HG03432 (cell line): Measurements from ENCODE around the gene ENOX2.
A peak's percentile ranks its signal among the peaks of the same experiment; 100 is the strongest.

Source experiments
- ATAC-seq: cut with Tn5 transposase; IDR thresholded peaks from one replicate; pipeline ENCODE4 v1.9.1; 2021; ENCODE audit warnings: mild to moderate bottlenecking, moderate library complexity; ENCODE audit not compliant: unreplicated experiment

Gene ENOX2

DNA sequence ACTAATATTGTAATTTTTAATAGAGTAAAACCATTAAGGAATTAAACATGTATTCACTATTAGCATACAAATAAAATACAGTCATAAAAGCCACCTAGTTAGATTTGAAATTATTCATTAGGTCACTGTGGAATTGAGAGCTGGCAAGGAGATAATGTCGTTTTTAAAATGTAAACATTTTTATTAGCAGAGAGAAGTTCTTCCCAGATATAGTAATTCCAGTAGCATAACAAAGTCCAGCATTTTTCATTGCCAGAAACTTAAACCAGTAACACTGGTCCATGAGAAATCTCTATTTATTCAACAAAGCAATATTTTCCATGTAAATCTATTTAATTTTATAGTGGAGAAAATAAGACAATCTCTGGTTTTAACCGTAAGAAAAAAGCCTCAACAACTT lies 17.5 kb downstream of the ENOX2 start:
- no peak for ATAC-seq

DNA sequence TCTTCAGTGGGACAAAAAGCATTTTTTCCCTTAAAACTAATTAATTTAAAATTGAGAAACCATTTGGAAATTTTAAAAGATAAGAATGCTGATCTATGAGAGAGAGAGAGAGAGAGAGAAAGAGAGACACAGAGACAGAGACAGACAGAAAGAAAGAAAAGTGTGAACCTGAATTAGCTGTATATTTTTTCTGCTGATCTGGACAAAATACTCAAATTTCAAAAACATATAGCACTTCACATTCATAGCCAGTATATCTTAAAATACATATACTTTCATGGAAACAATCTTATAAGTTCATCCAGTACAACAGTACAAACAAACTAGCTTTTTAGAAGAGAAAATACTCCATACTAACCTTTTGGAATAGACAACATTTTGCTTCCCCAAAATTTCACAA lies 18.4 kb downstream of the ENOX2 start:
- no peak for ATAC-seq

DNA sequence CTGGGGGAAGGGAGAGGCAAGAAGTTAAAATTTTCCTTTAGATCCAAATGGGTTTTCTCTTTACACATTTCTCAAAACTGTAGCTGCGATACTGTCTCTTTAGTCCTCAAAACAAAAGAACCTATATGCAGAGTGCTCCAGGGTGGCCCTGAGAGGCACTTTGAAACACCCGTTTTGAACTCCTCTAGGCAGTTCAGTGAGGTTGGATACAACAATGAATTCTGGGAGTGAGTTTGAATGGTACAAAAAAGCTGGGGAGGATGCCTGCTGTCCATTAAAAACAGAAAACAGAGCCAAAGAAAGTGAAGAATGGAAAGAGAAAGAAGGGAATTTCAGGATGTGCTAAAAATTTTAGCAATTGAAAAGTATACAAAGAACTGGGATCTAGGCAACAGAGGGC lies 23.1 kb downstream of the ENOX2 start:
- ATAC-seq, result no peak

DNA sequence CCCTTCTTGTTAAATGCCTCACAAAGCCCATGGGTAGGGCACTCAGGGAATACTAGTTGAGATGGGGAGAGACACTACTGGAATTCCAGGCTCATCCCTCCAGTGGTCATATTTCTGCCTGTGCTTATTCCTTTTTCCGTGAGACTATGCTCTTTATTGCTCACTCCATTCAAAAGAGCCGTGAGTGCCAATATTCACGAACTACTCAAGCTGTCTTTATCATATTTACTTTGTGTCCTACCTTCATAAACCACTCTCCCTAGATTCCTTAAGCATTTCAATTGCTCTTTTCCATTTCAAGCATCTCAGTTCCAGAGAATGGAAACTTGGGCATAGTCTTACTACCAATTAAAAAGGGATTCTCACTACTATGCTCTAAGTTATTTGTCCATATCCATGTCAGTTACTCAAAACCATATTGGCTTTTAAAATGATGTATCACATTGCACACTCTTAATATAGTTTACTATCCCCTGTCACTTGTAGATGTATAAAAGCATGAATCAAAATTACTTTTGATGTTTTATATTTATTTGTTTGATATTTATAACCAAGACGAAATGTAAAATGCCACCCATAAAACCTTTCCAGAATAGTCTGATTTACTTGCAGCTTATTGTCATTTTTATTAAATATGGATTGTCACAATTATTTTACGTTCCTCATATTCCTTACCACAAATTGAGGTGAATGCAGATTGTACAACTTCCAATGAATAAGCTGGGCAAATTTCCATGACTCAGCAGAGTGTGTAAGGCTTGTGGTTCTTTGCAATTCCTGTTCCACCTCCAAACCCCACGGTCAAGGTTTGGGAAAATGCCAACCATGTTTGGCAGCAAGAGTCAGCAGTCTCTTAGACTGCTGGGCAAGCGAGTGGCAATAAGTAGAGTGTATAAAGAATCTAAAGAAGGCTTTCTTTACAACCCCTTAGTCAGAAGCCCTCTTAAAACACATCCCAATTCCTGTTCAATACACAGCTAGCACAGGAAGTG lies 24.4 kb downstream of the ENOX2 start:
- ATAC-seq, result no peak

DNA sequence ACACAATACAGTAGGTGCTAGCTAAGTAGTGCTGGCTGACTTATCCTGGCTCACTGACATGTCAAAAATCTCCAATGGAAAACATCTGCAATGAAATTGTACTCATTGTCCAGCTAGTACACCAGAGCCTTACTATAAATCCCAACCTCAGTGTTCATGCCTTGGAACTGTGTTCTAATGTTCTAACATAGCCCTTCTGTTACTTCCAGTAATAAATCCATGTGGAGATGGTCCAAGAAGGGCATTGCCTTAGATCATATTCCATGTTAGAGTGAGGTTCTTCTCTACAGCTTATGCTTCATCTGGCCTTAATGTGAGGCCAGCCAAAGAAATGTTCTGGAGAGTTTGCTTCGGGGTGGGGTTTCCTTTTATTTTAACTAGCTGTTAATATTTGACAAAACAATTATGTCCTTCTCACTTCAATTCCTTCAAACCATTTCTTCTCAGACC lies 25.1 kb downstream of the ENOX2 start:
- no peak for ATAC-seq

DNA sequence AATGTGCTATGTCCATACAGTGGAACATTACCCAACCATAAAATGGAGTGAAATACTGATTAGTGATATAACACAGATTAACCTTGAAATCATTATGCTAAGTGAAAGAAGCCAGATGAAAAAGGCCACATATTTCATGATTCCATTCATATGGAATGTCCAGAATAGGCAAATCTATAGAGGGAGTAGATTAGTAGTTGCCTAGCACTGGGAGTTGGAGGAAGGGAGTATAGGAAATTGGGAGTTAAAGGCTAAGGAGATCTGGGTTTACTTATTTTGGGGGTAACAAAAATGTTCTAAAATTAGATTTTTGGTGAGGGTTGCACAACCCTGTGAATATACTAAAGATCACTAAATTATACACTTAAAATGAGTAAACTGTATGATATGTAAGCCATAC lies 26.8 kb downstream of the ENOX2 start:
- no peak for ATAC-seq

DNA sequence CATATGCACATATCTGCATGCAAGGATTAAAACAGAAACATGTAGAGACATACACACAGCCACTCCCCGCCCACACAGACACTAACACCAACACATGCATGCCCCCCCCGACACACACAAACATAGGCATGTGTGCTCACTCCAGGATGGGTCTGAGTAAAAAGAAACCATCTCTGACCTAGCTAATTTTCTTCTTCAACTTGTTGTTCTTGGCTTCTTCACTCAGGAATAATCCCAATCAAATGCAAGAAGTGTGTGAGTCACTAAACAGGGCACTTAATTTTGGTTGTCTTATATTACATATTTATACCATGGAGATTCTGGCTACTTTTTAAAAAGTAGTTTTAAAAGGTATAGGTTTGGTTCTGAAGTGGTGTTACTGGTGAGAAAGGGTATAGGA lies 28.3 kb downstream of the ENOX2 start:
- no peak for ATAC-seq

DNA sequence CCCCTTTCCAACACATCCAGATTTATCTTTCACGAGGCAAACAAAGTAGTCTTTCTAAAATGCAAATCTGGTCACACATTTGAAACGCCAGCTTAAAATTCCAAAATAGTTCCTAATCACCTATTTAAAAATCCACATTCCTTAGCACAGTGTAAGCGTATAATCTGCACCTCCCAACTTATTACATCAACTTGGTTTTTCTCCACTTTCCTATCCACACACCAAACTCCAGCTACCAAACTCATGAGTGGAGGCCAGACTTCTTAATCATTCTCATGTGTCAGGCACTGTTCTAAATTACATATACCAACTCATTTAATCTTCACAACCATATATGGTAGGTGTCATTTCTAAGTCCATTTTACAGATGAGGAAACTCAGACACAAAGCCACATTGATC lies 33.8 kb downstream of the ENOX2 start:
- no peak for ATAC-seq

DNA sequence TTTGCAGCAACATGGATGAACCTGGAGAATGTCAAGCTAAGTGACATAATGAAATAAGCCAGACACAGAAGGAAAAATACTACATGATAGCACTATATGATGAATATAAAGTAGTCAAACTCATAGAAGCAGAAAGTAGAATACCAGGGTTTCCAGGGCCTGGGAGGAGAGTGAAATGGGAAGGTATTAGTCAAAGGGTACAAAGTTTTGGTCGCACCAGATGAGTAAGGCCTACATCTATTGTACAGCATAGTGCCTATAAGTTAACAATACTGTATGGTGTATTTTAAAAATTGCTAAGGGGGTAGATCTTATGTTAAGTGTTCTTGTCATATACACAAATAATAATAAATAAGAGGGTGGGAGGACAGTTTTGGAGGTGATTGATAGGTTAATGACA lies 41.5 kb downstream of the ENOX2 start:
- ATAC-seq, result no peak

DNA sequence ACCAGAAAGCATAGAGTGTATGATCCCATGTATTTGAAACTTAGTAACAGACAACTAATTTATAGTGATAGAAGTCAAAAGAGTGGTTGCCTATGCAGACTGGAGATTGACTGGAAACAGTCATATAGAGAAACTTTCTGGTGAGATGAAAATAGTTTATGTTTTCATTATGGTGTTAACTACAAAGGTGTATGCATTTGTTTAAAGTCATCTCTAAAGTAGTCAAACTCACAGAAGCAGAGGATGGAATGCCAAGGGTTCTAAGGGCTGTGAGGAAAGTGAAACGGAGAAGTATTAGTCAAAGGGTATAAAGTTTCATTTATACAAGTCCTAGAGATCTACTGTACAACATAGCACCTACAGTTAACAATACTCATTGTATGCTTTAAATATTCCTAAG lies 45.8 kb downstream of the ENOX2 start:
- ATAC-seq, result peak; percentile 99

DNA sequence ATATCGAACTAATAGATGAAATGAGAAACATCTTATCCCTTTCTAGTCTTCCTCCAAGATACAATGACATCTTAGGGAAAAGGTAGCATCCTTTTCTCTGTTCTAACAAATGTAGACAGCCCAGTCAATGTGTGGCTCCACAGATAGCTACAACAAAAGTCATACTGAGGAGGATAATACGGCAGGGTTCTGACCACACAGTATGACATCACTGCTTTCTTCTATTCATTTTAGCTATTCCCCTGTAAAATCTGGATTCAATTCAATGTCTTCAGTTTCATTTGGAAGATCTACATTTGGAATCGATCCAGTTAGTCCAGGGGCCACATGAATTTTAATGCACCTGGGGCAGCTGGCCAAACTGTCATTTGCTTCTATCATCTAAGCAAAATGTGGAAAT lies 51.4 kb downstream of the ENOX2 start:
- ATAC-seq, result no peak

DNA sequence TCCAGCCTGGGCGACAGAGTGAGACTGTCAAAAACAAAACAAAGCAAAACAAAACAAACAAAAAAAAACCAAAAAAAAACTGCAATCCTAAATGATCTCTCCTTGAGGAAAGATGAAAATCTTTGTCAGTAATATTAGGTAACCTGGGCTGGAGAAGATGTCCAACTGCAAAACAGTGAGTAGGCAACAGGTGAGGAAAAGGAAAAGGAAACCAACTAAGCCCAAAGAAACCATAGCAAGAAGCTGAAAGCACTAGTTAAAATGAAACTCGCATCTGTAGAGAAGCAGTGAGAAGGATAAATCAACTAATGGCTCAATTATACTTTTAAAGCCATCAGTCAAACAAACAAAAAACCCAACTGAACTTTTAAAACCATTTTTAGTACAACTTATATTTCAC lies 54.2 kb downstream of the ENOX2 start:
- peak; percentile 84 for ATAC-seq

DNA sequence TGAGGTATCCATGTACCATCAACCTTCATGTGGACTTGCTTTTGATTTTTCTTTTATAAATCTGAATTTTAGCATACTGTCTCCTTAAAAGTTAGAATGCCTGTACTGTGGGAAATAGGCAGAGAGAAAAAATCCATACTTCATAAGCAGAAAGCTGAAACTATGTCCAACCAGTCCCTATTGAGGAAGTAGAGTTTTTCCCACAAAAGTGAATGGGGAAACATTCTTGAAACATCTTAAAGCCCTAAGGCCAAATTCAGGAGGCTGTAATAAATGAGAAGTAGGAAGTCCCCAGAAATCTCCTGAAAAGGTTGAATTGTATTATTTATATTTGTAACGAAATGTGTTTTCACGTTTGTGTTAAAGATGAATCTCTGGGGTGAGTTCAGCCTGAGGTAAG lies 56.3 kb downstream of the ENOX2 start:
- ATAC-seq, result no peak

DNA sequence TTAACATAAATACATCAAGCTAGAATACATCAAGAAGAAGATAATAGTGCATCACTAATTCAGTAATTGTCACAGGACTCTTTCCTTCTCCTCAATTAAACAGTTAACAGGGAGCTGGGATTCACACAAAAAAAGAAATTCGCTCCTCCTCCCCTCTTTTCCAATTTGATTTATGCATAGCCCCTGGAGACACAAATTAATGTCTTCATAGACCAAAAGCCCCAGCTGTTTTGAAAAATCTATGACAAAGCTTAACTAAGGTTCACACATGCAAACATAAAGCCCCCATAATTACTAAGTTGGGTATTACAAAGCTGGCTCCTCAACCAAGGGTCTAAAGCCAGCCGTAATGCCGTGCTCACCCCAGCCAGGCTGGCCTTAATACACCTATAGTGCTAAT lies 61.2 kb downstream of the ENOX2 start:
- ATAC-seq, result no peak

DNA sequence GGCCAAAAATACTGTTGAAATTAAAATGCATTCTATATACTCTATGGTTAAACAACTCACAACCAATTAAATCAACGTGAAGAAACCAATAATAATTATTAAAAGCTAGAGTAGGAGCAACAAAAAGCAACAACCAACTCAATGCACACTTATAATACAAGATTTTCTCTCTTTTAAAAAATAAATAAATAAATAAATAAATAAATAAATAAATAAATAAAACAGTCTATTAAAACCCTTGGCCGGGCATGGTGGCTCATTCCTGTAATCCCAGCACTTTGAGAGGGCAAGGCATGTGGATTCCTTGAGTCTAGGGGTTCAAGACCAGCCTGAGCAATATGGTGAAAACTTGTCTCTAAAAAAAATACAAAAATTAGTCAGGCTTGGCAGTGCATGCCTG lies 62.7 kb downstream of the ENOX2 start:
- ATAC-seq, result no peak

DNA sequence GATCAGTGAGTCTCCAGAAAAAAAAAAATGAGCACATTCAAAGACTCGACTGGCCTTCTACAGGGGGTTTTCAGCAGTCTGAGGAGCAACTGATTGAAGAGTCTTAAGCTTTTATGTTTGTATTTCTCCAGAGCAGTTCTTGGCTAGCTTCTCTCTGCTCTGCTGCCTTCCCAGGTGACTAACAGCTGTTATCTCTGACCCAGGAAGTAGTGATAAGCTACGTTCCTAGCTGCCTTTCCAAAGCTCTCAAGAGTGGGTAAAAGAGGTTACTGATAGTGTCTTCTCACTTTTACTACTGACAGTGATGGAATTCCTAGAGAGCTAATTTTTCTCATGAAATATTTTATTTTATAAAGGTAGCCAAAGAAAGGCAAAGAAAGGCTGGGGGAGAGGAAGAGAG lies 66.6 kb downstream of the ENOX2 start:
- ATAC-seq, result peak; percentile 53

DNA sequence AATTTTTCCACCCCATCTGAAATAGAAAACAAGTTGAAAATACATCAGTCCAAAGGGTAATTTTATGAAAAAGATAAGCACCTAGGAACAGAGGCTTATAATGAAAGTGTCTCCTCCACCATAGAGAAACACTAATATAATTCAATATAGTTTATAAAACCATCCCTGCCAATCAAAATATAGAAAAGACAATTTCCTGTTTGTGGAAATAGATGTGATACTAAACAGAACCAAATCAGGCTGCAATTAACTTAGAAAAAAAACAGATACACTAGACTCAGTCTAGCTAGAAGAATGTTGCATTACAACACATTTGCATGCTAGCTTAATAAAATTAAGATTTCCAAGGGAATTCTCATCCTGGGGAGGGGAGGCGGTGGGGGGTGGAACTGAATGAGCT lies 68.2 kb downstream of the ENOX2 start:
- ATAC-seq, result no peak

DNA sequence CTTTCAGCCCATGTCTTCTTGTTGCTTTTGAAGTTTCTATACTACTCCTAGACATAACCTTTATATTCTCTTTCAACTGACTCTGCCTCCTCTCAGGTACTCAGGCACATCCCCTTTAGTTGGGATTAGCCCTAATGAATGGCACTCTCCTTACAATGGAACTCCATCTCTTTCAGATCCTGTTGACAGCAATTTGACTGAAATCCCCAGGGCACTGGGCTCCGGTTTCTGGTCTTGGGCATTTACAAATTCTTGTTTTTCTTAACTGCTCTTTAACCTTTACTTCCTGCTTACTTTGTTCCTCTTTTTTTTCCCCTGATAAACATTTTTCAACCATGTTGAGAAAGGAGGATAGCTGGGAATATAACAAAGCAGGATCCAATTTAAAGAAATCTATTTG lies 68.9 kb downstream of the ENOX2 start:
- no peak for ATAC-seq

DNA sequence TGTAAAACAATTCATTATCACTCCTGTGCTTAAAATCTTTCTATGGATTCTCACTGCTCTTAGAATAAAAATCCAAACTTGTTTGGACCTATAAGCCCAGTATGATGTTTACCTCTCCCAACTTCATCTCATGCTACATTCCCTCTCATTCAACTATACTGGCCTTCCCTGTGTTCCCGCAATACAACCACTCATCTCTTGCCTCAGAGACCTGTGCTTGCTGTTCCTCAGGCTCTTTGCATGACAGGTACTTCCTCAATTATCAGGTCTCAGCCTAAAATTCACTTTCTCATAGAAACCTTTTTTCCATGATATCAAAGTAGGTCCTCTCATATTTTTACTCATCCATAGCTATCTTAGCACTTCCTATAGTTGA lies 71.7 kb downstream of the ENOX2 start:
- no peak for ATAC-seq

DNA sequence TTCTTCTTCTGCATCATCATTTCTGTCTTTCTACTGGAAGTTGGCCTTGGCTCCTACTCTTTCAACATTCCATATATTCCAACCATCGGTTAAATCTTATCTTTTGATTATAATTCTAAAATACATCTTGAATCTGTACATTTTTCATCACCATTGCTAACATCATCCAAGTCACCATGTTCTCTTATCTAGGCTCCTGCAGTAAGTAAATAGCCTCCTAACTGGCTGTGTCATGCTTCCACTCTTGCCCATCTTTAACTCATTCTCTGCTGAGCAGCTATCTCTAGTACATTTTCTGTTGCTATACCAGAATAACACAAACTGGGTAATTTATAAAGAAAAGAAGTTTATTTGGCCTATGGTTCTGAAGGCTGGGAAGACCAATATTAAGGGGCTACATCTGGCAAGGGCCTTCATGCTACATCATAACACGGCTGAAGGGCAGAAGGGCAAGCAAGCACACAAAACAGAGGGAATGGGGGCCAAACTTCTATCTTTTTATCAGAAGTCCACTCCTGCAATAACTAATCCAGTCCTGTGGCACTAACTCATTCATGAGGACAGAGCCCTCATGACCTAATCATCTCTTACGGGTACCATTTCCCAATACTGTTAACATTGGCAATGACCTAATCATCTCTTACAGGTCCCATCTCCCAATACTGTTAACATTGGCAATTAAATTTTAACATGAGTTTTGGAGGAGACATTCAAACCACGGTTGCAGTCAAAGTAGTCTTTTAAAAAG lies 72.2 kb downstream of the ENOX2 start:
- ATAC-seq, result no peak

DNA sequence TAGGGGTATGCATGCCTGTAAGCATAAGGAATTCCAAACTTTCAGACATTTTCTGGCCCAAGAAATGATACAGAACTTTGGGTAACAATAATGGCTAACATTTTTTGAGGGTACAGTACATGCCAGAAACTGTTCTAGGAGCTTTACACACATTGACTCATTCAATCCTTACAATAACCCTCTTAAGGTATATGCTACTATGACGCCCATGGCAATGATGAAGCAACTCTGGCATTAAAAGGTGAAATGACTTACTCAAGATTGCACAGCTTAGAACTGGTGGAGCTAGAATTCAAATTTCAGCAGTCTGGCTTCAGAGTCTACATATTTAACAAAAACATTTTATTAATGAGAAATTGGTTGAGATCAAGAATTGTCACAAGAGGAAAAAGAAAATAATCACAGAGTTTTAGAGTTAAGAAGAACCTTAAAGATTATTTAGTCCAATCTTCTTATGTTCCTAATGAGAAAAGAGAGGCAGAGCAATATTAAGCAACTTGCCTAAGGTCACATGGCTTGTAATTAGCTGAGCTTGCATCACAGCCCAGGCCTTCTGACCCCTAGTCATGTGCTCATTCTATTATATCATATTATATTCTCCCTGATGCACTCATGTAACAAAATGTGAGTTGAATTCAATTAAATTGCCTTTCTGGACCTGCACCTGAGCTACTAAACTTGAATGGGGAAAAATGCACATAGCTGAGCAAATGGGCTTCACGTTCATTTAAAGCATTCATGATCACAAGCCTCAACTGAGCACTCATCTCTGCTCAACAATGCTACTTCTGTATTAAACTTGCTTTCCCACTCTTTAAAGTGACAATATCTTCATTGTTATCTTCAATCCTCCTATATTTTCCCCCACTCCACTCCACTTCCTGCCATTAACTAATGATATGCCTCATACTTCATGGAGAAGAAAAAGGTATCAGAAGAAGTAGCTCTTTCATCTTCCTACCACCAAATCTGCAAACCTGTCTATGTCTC lies 73.2 kb downstream of the ENOX2 start:
- no peak for ATAC-seq
